ENCODE results near the gene STARD9. TPM values are rescaled to one million over a fixed set of nuclear protein-coding genes. Genes with fewer than 3 reads are reported as not detected.

The STARD9 gene
- total and polyA plus RNA-seq, 4 donors: 2.4 to 27.6 (median 10.8) TPM

GRCh38 chr15:42603978-42604377, 28.6 kb downstream of the STARD9 start:
- WGBS, 2 donors: 80 to 93% methylated on average over 2 of the region's 2 CpGs
- DNase-seq (no peak), ATAC-seq (ENCODE audit: insufficient read depth, low FRiP score) (no peak)
- H3K4me3 ChIP-seq: no peak overlapping the region
- no peaks in the 10 kb centered on the region for H3K27me3 ChIP-seq (ENCODE audit: control insufficient read depth in 3 of 3, insufficient read depth in 3 of 3, low read length in 2 of 3)
- no peak overlapping the region for H3K27ac ChIP-seq (ENCODE audit: low read depth in 1 of 2, low read length in 1 of 2)
- H3K9me3 ChIP-seq (ENCODE audit: control insufficient read depth in 4 of 4, insufficient read depth in 3 of 4, low read length in 3 of 4): no peaks in the 10 kb centered on the region
- no peak for TF ChIP-seq CTCF (IDR thresholded peaks at IDR 0.05; ENCODE audit: control extremely low read depth, extremely low read depth)
- H3K36me3 ChIP-seq (ENCODE audit: control insufficient read depth in 4 of 4, insufficient read depth in 4 of 4, low read length in 4 of 4): no peaks in the 10 kb centered on the region
- peaks cover 4 to 21% (median 10%) of the 10 kb centered on the region in 5 donors for H3K4me1 ChIP-seq (ENCODE audit: control insufficient read depth in 5 of 5, insufficient read depth in 5 of 5, low read length in 5 of 5)
- no peak overlapping the region for H3K9ac ChIP-seq (ENCODE audit: insufficient read depth in 1 of 2, low read length in 2 of 2)

- ATAC-seq (ENCODE audit: insufficient read depth, low FRiP score): no peak
- H3K9me3 ChIP-seq (ENCODE audit: control insufficient read depth in 4 of 4, insufficient read depth in 3 of 4, low read length in 3 of 4): no peaks in the 10 kb centered on the region
- H3K27ac ChIP-seq (ENCODE audit: low read depth in 1 of 2, low read length in 1 of 2): peak overlapping the region; percentile 62 to 65
- no peaks in the 10 kb centered on the region for H3K36me3 ChIP-seq (ENCODE audit: control insufficient read depth in 4 of 4, insufficient read depth in 4 of 4, low read length in 4 of 4)
- peak in 2 of 3 donors; percentile 61 to 79 for DNase-seq
- 41 to 56% methylated on average over 8 of the region's 8 CpGs for WGBS, 2 donors
- no peak overlapping the region for H3K4me3 ChIP-seq
- no peak for TF ChIP-seq CTCF (IDR thresholded peaks at IDR 0.05; ENCODE audit: control extremely low read depth, extremely low read depth)
- peaks cover 4 to 18% (median 12%) of the 10 kb centered on the region in 5 donors for H3K4me1 ChIP-seq (ENCODE audit: control insufficient read depth in 5 of 5, insufficient read depth in 5 of 5, low read length in 5 of 5)
- H3K9ac ChIP-seq (ENCODE audit: insufficient read depth in 1 of 2, low read length in 2 of 2): peak overlapping the region in 1 of 2 donors; percentile 54
- no peaks in the 10 kb centered on the region for H3K27me3 ChIP-seq (ENCODE audit: control insufficient read depth in 3 of 3, insufficient read depth in 3 of 3, low read length in 2 of 3)
These were observed 29.7 kb downstream of the STARD9 start for GRCh38 chr15:42604894-42605744.

GRCh38 chr15:42605796-42606195, 30.4 kb downstream of the STARD9 start:
- H3K36me3 ChIP-seq (ENCODE audit: control insufficient read depth in 4 of 4, insufficient read depth in 4 of 4, low read length in 4 of 4): no peaks in the 10 kb centered on the region
- H3K27me3 ChIP-seq (ENCODE audit: control insufficient read depth in 3 of 3, insufficient read depth in 3 of 3, low read length in 2 of 3): no peaks in the 10 kb centered on the region
- peak overlapping the region in 1 of 2 donors; percentile 54 for H3K9ac ChIP-seq (ENCODE audit: insufficient read depth in 1 of 2, low read length in 2 of 2)
- no peaks in the 10 kb centered on the region for H3K9me3 ChIP-seq (ENCODE audit: control insufficient read depth in 4 of 4, insufficient read depth in 3 of 4, low read length in 3 of 4)
- TF ChIP-seq CTCF (IDR thresholded peaks at IDR 0.05; ENCODE audit: control extremely low read depth, extremely low read depth): no peak
- ATAC-seq (ENCODE audit: insufficient read depth, low FRiP score): no peak
- no peak overlapping the region for H3K4me3 ChIP-seq
- DNase-seq: peak in 2 of 3 donors; percentile 32 to 59
- H3K27ac ChIP-seq (ENCODE audit: low read depth in 1 of 2, low read length in 1 of 2): peak overlapping the region; percentile 62 to 65
- WGBS, 2 donors: 35 to 37% methylated on average over 3 of the region's 3 CpGs
- H3K4me1 ChIP-seq (ENCODE audit: control insufficient read depth in 5 of 5, insufficient read depth in 5 of 5, low read length in 5 of 5): peaks cover 4 to 18% (median 12%) of the 10 kb centered on the region in 5 donors

Measured in lung (tissue), 12 donors.